Upper lobe of left lung (tissue), 6 donors: ENCODE results near the gene SLC35F3. TPM values are rescaled to one million over a fixed set of nuclear protein-coding genes. Genes with fewer than 3 reads are reported as not detected.
"Not testable (repeated sequence)": the region's sequence is repeated elsewhere in the genome, so short reads cannot be mapped to it uniquely, and the experiment has no call there.

Experiments
- ATAC-seq, 2 donors: fragments of 200-7000 bp; cut with Tn5 transposase; one replicate each; pipeline ENCODE4 v1.9.1; 2022; ENCODE audit warnings: mild to moderate bottlenecking in 2 of 2, moderate library complexity in 2 of 2; ENCODE audit not compliant: low FRiP score in 2 of 2
- DNase-seq, 2 donors: peaks; one replicate each; pipeline ENCODE4 v3.0.0-alpha.2; 2019 to 2020
- H3K27ac ChIP-seq, 4 donors: fragments of 200-600 bp; sonication (generic); one replicate each; pipeline ENCODE4 v1.5.1; 2016 to 2019
- H3K27me3 ChIP-seq, 4 donors: fragments of 200-600 bp; sonication (generic); one replicate each; pipeline ENCODE4 v1.5.1; 2017 to 2019
- H3K36me3 ChIP-seq, 4 donors: fragments of 200-600 bp; sonication (generic); one replicate each; pipeline ENCODE4 v1.5.1; 2016 to 2019
- H3K4me1 ChIP-seq, 4 donors: fragments of 200-600 bp; sonication (generic); one replicate each; pipeline ENCODE4 v1.5.1; 2018 to 2019
- H3K4me3 ChIP-seq, 4 donors: fragments of 200-600 bp; sonication (generic); one replicate each; pipeline ENCODE4 v1.5.1; 2017 to 2019; ENCODE audit warnings: mild to moderate bottlenecking in 2 of 4, moderate library complexity in 1 of 4
- H3K9me3 ChIP-seq, 4 donors: fragments of 200-600 bp; sonication (generic); one replicate each; pipeline ENCODE4 v1.5.1; 2018 to 2019
- EP300 ChIP-seq, 4 donors: sonication (generic); formaldehyde crosslinking; IDR thresholded peaks; one replicate each; pipeline ENCODE4 v1.5.1; 2017; ENCODE audit warnings: antibody characterized with exemption in 4 of 4, control low read depth in 2 of 4
- POLR2A ChIP-seq, 4 donors: fragments of 450-650 bp; IDR thresholded peaks; one replicate each; pipeline ENCODE4 v1.5.1; 2016 to 2017; ENCODE audit warnings: antibody characterized with exemption in 4 of 4, mild to moderate bottlenecking in 2 of 4
- POLR2AphosphoS5 ChIP-seq, 2 donors: sonication (generic); formaldehyde crosslinking; IDR thresholded peaks; one replicate each; pipeline ENCODE4 v1.5.1; 2017; ENCODE audit warnings: antibody characterized with exemption in 2 of 2
- WGBS, 2 donors: methylation state at CpG; one replicate each; pipeline ENCODE4 v1.1.5; 2017 to 2018; 5-methylcytosine and 5-hydroxymethylcytosine counted together
- total RNA-seq, 6 donors: library from RNA; depleted of rRNA in 4 of 6; stranded (reverse); fragments of >200 nt in 4 of 6; gene quantifications; one replicate each; pipeline versions ENCODE4 v1.1.0 to v1.2.1, GENCODE V29; 2016 to 2021
- TF ChIP-seq, protein P1 (sequence below), 6 experiments: fragments of 450-650 bp in 4 of 6; fragments of 200-600 bp in 2 of 6; sonication (generic) in 2 of 6; IDR thresholded peaks; one replicate each; pipeline ENCODE4 v1.5.1; 2016 to 2019; ENCODE audit warnings: antibody characterized with exemption in 6 of 6
- donor health status: DM: no; HTN: no; CAD: no; lungs with moderate emphysema.
- donor health status: DM: no; HTN: yes; CAD: no; lungs with severe emphysema.

SLC35F3 gene
- total RNA-seq, 6 donors from 2014 or later, result 0.30 to 1.7 (median 0.40) TPM; not detected in 1

DNA sequence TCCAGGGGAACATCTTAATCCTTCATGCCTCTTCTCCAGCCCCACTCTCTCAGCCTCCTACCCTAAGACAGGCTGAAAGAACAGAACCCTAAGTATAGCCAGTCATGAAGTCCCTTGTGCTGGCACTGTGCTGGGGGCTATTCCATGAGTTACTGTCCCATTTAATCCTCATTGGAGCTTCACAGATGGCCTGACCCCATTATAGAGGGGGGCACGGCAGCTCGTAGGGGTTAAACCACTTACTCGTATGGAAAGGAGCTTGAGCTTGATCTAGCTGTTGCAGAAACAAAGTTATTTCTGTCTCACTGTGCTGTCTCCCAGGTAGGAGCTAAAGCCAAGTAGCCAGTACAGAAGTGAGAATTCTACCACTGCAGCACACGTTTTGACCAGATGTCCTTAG lies 265.6 kb downstream of the SLC35F3 start:
- H3K27ac ChIP-seq, result no peak overlapping the region
- H3K9me3 ChIP-seq, result no peaks in the 10 kb centered on the region
- no peak for TF ChIP-seq EP300 (IDR thresholded peaks at IDR 0.05)
- TF ChIP-seq, protein P1, sequence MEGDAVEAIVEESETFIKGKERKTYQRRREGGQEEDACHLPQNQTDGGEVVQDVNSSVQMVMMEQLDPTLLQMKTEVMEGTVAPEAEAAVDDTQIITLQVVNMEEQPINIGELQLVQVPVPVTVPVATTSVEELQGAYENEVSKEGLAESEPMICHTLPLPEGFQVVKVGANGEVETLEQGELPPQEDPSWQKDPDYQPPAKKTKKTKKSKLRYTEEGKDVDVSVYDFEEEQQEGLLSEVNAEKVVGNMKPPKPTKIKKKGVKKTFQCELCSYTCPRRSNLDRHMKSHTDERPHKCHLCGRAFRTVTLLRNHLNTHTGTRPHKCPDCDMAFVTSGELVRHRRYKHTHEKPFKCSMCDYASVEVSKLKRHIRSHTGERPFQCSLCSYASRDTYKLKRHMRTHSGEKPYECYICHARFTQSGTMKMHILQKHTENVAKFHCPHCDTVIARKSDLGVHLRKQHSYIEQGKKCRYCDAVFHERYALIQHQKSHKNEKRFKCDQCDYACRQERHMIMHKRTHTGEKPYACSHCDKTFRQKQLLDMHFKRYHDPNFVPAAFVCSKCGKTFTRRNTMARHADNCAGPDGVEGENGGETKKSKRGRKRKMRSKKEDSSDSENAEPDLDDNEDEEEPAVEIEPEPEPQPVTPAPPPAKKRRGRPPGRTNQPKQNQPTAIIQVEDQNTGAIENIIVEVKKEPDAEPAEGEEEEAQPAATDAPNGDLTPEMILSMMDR (IDR thresholded peaks at IDR 0.05), result no peak
- TF ChIP-seq POLR2A (IDR thresholded peaks at IDR 0.05), result no peak
- TF ChIP-seq POLR2AphosphoS5 (IDR thresholded peaks at IDR 0.05), result no peak
- no peaks in the 10 kb centered on the region for H3K36me3 ChIP-seq
- H3K4me3 ChIP-seq, result no peak overlapping the region
- no peak for DNase-seq
- WGBS, 2 donors, result 86 to 94% methylated on average over 3 to 4 of the region's 4 CpGs
- no peaks in the 10 kb centered on the region for H3K4me1 ChIP-seq
- H3K27me3 ChIP-seq, result no peaks in the 10 kb centered on the region
- no peak for ATAC-seq

DNA sequence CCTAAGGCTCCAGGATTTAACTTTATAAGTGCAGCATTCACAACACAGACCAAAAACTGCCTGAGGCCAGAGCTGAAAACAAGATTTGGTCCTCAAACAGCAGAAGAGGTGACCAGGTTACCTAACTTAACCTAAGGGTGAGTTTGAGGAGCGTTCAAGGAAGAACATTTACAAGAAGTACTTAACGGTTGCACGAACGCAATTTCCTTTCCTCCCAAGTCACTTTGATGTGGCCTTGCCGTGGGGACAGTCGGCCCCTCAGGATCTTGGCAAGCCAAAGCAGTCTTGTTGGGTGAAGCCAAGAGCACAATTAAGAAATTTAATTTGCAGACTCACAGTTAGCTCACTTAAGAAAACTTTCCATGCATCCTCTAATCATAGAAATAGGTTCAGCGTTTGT lies 266.1 kb downstream of the SLC35F3 start:
- DNase-seq (peak in 1 of 2 donors; percentile 27), ATAC-seq (no peak)
- Histone ChIP-seq H3K27me3 (no peaks in the 10 kb centered on the region), H3K4me1 (no peaks in the 10 kb centered on the region), H3K36me3 (no peaks in the 10 kb centered on the region), H3K27ac (no peak overlapping the region), H3K9me3 (no peaks in the 10 kb centered on the region), H3K4me3 (no peak overlapping the region)
- TF ChIP-seq POLR2AphosphoS5 (IDR thresholded peaks at IDR 0.05) (no peak), EP300 (IDR thresholded peaks at IDR 0.05) (no peak), POLR2A (IDR thresholded peaks at IDR 0.05) (no peak)
- TF ChIP-seq, protein P1 (IDR thresholded peaks at IDR 0.05), result no peak
- WGBS, 2 donors, result 21 to 27% methylated on average over 7 of the region's 7 CpGs

DNA sequence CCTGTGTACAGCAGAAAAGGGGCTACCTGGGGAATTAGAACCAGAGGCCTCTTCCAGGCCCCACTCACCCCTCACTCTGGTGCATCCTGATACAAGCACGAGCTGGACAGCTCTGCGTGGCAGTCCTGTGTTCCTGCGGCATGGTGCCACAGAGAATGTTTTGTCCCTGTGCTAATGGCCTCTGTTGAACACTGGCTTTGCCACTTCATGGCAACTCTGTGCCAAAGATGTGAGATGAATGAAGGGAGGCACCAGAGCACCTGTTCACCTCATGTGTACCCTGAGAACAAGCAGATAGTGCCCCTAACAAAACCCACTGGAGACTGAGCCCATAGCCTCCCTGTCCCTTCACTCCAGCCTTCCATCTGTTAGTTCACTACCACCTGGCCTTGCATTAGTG lies 269.5 kb downstream of the SLC35F3 start:
- TF ChIP-seq, protein P1 (IDR thresholded peaks at IDR 0.05), result no peak
- TF ChIP-seq POLR2A (IDR thresholded peaks at IDR 0.05) (no peak), POLR2AphosphoS5 (IDR thresholded peaks at IDR 0.05) (no peak), EP300 (IDR thresholded peaks at IDR 0.05) (no peak)
- H3K9me3 ChIP-seq, result peaks cover 0 to 6% (median 0%) of the 10 kb centered on the region in 4 donors
- no peak overlapping the region for H3K27ac ChIP-seq
- WGBS, 2 donors, result 68% methylated on average over 3 of the region's 3 CpGs; no CpG with 5 or more reads in 1 of the 2 donors
- H3K4me1 ChIP-seq, result no peaks in the 10 kb centered on the region
- H3K36me3 ChIP-seq, result no peaks in the 10 kb centered on the region
- DNase-seq (no peak), ATAC-seq (no peak)
- no peaks in the 10 kb centered on the region for H3K27me3 ChIP-seq
- no peak overlapping the region for H3K4me3 ChIP-seq

DNA sequence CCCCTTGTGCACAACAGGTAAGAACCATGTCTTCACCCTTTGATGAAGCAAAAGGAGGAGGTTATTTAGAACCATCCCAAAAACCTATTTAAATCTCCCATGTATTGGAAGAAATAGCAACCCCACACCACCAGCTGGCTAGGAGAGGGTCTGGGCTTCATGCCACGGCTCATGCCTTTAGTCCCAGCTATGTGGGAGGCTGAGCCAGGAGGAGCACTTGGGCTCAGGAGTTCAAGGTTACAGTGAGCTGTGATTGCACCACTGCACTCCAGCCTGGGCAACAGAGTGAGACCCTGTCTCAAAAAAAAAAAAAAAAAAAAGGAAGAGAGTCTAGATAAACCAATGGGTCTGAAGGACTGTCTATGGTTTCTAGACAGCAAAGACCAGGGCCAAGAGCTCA lies 270.9 kb downstream of the SLC35F3 start:
- H3K27me3 ChIP-seq, result no peaks in the 10 kb centered on the region
- no peaks in the 10 kb centered on the region for H3K4me1 ChIP-seq
- H3K36me3 ChIP-seq, result no peaks in the 10 kb centered on the region
- TF ChIP-seq, protein P1 (IDR thresholded peaks at IDR 0.05), result no peak
- TF ChIP-seq POLR2A (IDR thresholded peaks at IDR 0.05) (no peak), EP300 (IDR thresholded peaks at IDR 0.05) (no peak), POLR2AphosphoS5 (IDR thresholded peaks at IDR 0.05) (no peak)
- no peak for DNase-seq
- H3K4me3 ChIP-seq, result no peak overlapping the region
- no peak overlapping the region for H3K27ac ChIP-seq
- no peak for ATAC-seq
- H3K9me3 ChIP-seq, result peaks cover 0 to 6% (median 0%) of the 10 kb centered on the region in 4 donors
- WGBS, 2 donors, result 38 to 86% methylated on average over 1 of the region's 1 CpG

DNA sequence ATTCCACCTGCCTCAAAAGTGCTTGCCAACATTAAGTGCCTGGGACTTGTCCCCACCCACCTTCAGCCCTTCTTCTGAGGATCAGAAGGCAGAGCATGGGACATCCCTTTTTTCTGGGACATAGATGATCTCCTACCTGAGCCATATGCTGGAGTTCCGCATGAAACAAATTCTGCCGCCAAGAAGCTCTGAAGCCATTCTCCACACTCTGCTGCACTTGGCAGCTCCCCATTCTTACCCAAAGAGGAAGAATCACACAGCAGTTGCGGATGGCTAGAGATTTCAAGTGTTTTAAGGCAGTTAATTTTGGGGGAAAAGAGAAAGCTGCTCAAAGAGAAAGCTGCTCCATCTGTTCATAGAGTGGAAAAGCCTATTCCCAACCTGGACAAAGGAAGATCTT lies 271.5 kb downstream of the SLC35F3 start:
- DNase-seq (no peak), ATAC-seq (no peak)
- Histone ChIP-seq H3K36me3 (no peaks in the 10 kb centered on the region), H3K27ac (no peak overlapping the region), H3K4me1 (no peaks in the 10 kb centered on the region), H3K9me3 (peaks cover 0 to 6% (median 0%) of the 10 kb centered on the region in 4 donors), H3K27me3 (no peaks in the 10 kb centered on the region), H3K4me3 (no peak overlapping the region)
- whole genome bisulfite sequencing, 2 donors, result 94 to 100% methylated on average over 3 of the region's 3 CpGs
- TF ChIP-seq POLR2A (IDR thresholded peaks at IDR 0.05), result no peak
- no peak for TF ChIP-seq EP300 (IDR thresholded peaks at IDR 0.05)
- no peak for TF ChIP-seq POLR2AphosphoS5 (IDR thresholded peaks at IDR 0.05)
- TF ChIP-seq, protein P1 (IDR thresholded peaks at IDR 0.05), result no peak

DNA sequence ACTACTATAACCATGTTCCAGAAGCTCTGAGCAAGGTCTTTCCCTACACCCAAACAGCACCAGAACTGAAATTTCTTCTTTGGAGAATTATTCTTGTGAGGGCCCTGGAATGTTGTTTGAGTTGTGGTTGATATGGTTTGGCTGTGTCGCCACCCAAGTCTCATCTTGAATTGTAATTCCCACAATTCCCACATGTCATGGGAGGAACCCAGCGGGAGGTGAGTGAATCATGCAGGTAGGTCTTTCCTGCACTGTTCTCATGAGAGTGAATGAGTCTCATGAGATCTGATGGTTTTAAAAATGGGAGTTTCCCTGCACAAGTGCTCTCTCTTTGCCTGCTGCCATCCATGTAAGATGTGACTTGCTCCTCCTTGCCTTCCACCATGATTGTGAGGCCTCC lies 272.4 kb downstream of the SLC35F3 start:
- ATAC-seq, H3K4me3 ChIP-seq, H3K27ac ChIP-seq, H3K4me1 ChIP-seq, H3K9me3 ChIP-seq, H3K36me3 ChIP-seq, H3K27me3 ChIP-seq, DNase-seq: not testable (repeated sequence)
- WGBS, 2 donors, result 88 to 95% methylated on average over 2 of the region's 2 CpGs
